ENCODE data around the gene OR8B2.

OR8B2 gene

GRCh38 chr11:124346311-124346955 is 37.9 kb downstream of the OR8B2 start:
- H3K36me3 Mint-ChIP-seq, result no peaks in the 10 kb centered on the region
- no peak overlapping the region for H3K4me3 Mint-ChIP-seq
- no peak overlapping the region for H3K27ac Mint-ChIP-seq
- H3K9me3 Mint-ChIP-seq, result peaks cover 7% of the 10 kb centered on the region
- ATAC-seq, result no peak
- no peaks in the 10 kb centered on the region for H3K4me1 Mint-ChIP-seq
- peaks cover 10% of the 10 kb centered on the region for H3K27me3 Mint-ChIP-seq

- Mint-ChIP-seq H3K36me3 (no peaks in the 10 kb centered on the region), H3K4me1 (peaks cover 3% of the 10 kb centered on the region), H3K27me3 (peaks cover 10% of the 10 kb centered on the region), H3K27ac (no peak overlapping the region), H3K9me3 (peaks cover 4% of the 10 kb centered on the region), H3K4me3 (no peak overlapping the region)
- ATAC-seq, result no peak
These were observed 40.0 kb downstream of the OR8B2 start for GRCh38 chr11:124344346-124344745.

DNA sequence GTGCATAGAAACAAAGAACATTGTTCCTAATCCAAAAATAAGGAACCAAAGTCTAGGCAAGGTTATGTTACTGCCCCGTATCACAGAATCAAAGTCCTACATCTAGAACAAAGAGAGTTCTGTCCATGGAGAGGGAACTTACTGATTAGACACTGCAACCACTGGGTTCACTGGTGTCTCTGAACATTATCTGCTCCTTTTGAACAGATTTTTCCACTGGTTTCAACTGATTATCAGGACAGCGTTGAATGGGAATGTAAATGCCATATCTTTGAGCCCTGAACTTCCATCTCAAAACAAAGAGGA is 44.2 kb downstream of the OR8B2 start:
- H3K36me3 Mint-ChIP-seq, result no peaks in the 10 kb centered on the region
- no peak overlapping the region for H3K4me3 Mint-ChIP-seq
- H3K9me3 Mint-ChIP-seq, result no peaks in the 10 kb centered on the region
- H3K27me3 Mint-ChIP-seq, result no peaks in the 10 kb centered on the region
- no peak overlapping the region for H3K27ac Mint-ChIP-seq
- no peak for ATAC-seq
- H3K4me1 Mint-ChIP-seq, result peaks cover 8% of the 10 kb centered on the region

DNA sequence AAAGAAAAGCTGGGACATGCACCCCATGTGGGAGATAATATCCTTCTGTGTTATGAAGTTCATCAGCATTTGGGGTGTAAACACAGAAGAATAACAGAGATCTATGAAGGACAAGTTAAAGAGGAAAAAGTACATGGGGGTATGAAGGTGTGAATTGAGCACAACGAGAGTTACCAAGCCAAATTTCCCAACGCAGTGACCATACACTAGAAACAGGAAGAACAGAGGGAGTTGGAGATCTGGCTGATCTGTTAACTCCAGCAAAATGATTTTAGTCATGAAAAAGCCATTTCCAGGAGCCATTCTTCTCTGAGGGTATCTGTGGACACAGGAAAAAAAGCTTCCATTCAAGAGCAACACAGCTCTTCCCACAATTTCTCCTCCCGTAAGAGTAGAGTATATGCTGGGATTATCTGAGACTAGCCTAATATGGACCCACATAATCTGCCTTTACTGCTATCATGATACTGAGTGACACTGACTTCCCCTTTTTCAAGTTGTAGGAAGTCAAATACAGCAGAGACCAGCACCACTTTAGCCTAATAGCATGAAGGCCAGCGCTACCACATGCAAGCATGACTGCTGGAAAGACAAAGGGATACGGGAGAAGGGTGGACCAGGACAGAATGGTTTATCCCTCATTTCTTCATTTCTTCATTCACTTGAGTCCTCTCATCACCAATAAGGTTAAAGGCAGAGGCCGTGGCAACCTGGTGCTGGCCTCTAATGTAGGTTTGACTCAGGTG is 44.7 kb downstream of the OR8B2 start:
- no peak for ATAC-seq
- Mint-ChIP-seq H3K4me3 (no peak overlapping the region), H3K9me3 (no peaks in the 10 kb centered on the region), H3K27me3 (no peaks in the 10 kb centered on the region), H3K27ac (no peak overlapping the region), H3K36me3 (no peaks in the 10 kb centered on the region), H3K4me1 (peaks cover 8% of the 10 kb centered on the region)
